GM19397 (cell line): ENCODE data around the gene IKBKG.
"Not testable (repeated sequence)": the region's sequence is repeated elsewhere in the genome, so short reads cannot be mapped to it uniquely, and the experiment has no call there.

Experiments
- ATAC-seq: cut with Tn5 transposase; IDR thresholded peaks from one replicate; pipeline ENCODE4 v1.9.1; 2021; ENCODE audit warnings: mild to moderate bottlenecking, moderate library complexity; ENCODE audit not compliant: unreplicated experiment

The IKBKG gene

GRCh38 chrX:154602766-154603437 lies 55.5 kb downstream of the IKBKG start:
- no peak for ATAC-seq

GRCh38 chrX:154603438-154604430 lies 56.3 kb downstream of the IKBKG start:
- ATAC-seq: no peak

DNA sequence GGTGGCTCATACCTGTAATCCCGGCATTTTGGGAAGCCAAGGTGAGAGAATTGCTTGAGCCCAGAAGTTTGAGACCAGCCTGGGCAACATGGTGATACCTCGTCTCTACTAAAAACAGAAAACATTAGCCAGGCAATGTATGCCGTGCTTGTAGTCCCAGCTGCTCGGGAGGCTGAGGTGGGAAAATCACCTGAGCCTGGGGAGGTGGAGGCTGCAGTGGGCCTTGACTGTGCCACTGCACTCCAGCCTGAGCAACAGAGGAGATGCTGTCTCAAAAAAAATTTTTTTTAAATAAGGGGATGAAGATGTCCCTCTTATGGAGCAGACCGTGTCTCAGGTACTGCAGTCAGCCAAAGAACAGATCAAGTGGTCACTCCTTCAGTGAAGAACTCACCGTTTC lies 58.1 kb downstream of the IKBKG start:
- ATAC-seq: no peak

GRCh38 chrX:154607370-154607769 lies 60.0 kb downstream of the IKBKG start:
- no peak for ATAC-seq

GRCh38 chrX:154607976-154608375 lies 60.6 kb downstream of the IKBKG start:
- not testable (repeated sequence) for ATAC-seq

- ATAC-seq: not testable (repeated sequence)
Observed at GRCh38 chrX:154608823-154609222, 61.4 kb downstream of the IKBKG start.

GRCh38 chrX:154611146-154611545 lies 63.7 kb downstream of the IKBKG start:
- not testable (repeated sequence) for ATAC-seq

DNA sequence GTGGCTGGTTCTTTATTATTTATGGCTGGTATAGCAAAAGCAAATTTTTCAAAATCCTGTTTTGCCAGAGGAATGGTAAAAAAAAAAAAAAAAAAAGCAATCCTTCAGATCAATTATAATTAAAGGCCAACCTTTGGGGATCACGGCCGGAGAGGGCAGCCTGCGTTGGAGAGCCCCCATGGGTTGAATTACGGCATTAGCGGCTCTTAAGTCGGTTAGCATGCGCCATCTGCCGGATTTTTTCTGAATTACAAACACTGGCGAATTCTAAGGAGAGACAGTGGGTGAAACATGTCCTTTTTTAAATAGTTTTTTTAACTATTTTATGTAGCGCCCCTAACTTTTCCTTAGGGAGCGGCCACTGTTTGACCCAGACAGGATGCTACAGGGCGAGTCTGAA lies 66.2 kb downstream of the IKBKG start:
- ATAC-seq: not testable (repeated sequence)
